Suprapubic skin (tissue), 4 donors: ENCODE measurements around the gene AGPAT2. TPM values are rescaled to one million over a fixed set of nuclear protein-coding genes. Genes with fewer than 3 reads are reported as not detected.

Source experiments
- DNase-seq, 2 donors: peaks; one replicate each; pipeline ENCODE4 v3.0.0-alpha.2; 2019; ENCODE audit warnings: low spot score in 2 of 2
- H3K27ac ChIP-seq: fragments of 200-600 bp; sonication (generic); one replicate; pipeline ENCODE4 v1.5.1; 2019
- H3K27me3 ChIP-seq: fragments of 200-600 bp; sonication (generic); one replicate; pipeline ENCODE4 v1.5.1; 2019
- H3K36me3 ChIP-seq: fragments of 200-600 bp; sonication (generic); one replicate; pipeline ENCODE4 v1.5.1; 2019
- H3K4me1 ChIP-seq: fragments of 200-600 bp; sonication (generic); one replicate; pipeline ENCODE4 v1.5.1; 2019
- H3K4me3 ChIP-seq: fragments of 200-600 bp; sonication (generic); one replicate; pipeline ENCODE4 v1.5.1; 2019; ENCODE audit warnings: mild to moderate bottlenecking
- H3K9me3 ChIP-seq: fragments of 200-600 bp; sonication (generic); one replicate; pipeline ENCODE4 v1.5.1; 2019
- EP300 ChIP-seq: sonication (generic); formaldehyde crosslinking; IDR thresholded peaks from one replicate; pipeline ENCODE4 v1.6.1; 2017; ENCODE audit warnings: antibody characterized with exemption
- POLR2A ChIP-seq, 2 donors: fragments of 450-650 bp; IDR thresholded peaks; one replicate each; pipeline ENCODE4 v1.6.1; 2017; ENCODE audit warnings: antibody characterized with exemption in 2 of 2, mild to moderate bottlenecking in 2 of 2, moderate library complexity in 2 of 2
- POLR2AphosphoS5 ChIP-seq, 3 donors: sonication (generic); formaldehyde crosslinking; IDR thresholded peaks; one replicate each; pipeline ENCODE4 v1.6.1; 2017; ENCODE audit warnings: antibody characterized with exemption in 3 of 3
- WGBS: methylation state at CpG from one replicate; pipeline ENCODE4 v1.1.5; 2018; 5-methylcytosine and 5-hydroxymethylcytosine counted together
- total RNA-seq, 4 donors: library from RNA; depleted of rRNA; stranded (reverse); fragments of >200 nt; gene quantifications; one replicate each; pipeline ENCODE4 v1.1.0, GENCODE V29; 2016
- TF ChIP-seq, protein P1 (sequence below), 2 donors: fragments of 200-600 bp in 1 of 2; fragments of 450-650 bp in 1 of 2; sonication (generic) in 1 of 2; IDR thresholded peaks; one replicate each; pipeline ENCODE4 v1.5.1; 2016 to 2019; ENCODE audit warnings: antibody characterized with exemption in 2 of 2, mild to moderate bottlenecking in 1 of 2, moderate library complexity in 1 of 2

AGPAT2 gene
- total RNA-seq, 4 donors from 2014 or later: 43.5 to 73.2 (median 63.5) TPM

GRCh38 chr9:136726631-136727191 is 39.5 kb upstream of the AGPAT2 start:
- H3K9me3 ChIP-seq: no peaks in the 10 kb centered on the region
- TF ChIP-seq, protein P1, sequence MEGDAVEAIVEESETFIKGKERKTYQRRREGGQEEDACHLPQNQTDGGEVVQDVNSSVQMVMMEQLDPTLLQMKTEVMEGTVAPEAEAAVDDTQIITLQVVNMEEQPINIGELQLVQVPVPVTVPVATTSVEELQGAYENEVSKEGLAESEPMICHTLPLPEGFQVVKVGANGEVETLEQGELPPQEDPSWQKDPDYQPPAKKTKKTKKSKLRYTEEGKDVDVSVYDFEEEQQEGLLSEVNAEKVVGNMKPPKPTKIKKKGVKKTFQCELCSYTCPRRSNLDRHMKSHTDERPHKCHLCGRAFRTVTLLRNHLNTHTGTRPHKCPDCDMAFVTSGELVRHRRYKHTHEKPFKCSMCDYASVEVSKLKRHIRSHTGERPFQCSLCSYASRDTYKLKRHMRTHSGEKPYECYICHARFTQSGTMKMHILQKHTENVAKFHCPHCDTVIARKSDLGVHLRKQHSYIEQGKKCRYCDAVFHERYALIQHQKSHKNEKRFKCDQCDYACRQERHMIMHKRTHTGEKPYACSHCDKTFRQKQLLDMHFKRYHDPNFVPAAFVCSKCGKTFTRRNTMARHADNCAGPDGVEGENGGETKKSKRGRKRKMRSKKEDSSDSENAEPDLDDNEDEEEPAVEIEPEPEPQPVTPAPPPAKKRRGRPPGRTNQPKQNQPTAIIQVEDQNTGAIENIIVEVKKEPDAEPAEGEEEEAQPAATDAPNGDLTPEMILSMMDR (IDR thresholded peaks at IDR 0.05): peak in 1 of 2 donors; percentile 46
- no peak for TF ChIP-seq POLR2A (IDR thresholded peaks at IDR 0.05)
- no peak for TF ChIP-seq EP300
- no peak for TF ChIP-seq POLR2AphosphoS5 (IDR thresholded peaks at IDR 0.05)
- peak overlapping the region; percentile 49 for H3K27ac ChIP-seq
- no peak for DNase-seq
- H3K4me3 ChIP-seq: peak overlapping the region; percentile 92
- peaks cover 65% of the 10 kb centered on the region for H3K4me1 ChIP-seq
- H3K36me3 ChIP-seq: peaks cover 46% of the 10 kb centered on the region
- 23% methylated on average over 18 of the region's 18 CpGs for WGBS
- H3K27me3 ChIP-seq: no peaks in the 10 kb centered on the region

- Histone ChIP-seq H3K4me1 (peaks cover 70% of the 10 kb centered on the region), H3K9me3 (no peaks in the 10 kb centered on the region), H3K36me3 (peaks cover 48% of the 10 kb centered on the region), H3K4me3 (peak overlapping the region; percentile 92), H3K27ac (peak overlapping the region; percentile 49), H3K27me3 (no peaks in the 10 kb centered on the region)
- no peak for TF ChIP-seq EP300
- TF ChIP-seq POLR2AphosphoS5 (IDR thresholded peaks at IDR 0.05): no peak
- 51% methylated on average over 7 of the region's 16 CpGs for WGBS
- DNase-seq: no peak
Observed at GRCh38 chr9:136726118-136726517, 38.9 kb upstream of the AGPAT2 start.

GRCh38 chr9:136725612-136726011 is 38.4 kb upstream of the AGPAT2 start:
- Histone ChIP-seq H3K27ac (peak overlapping the region; percentile 49), H3K4me3 (peak overlapping the region; percentile 92), H3K36me3 (peaks cover 48% of the 10 kb centered on the region), H3K27me3 (no peaks in the 10 kb centered on the region), H3K4me1 (peaks cover 75% of the 10 kb centered on the region), H3K9me3 (no peaks in the 10 kb centered on the region)
- WGBS: 62% methylated on average over 10 of the region's 10 CpGs
- DNase-seq: no peak
- no peak for TF ChIP-seq POLR2A (IDR thresholded peaks at IDR 0.05)
- TF ChIP-seq EP300: no peak
- TF ChIP-seq, protein P1 (IDR thresholded peaks at IDR 0.05): no peak
- TF ChIP-seq POLR2AphosphoS5 (IDR thresholded peaks at IDR 0.05): no peak

GRCh38 chr9:136724772-136725171 is 37.5 kb upstream of the AGPAT2 start:
- no peak for TF ChIP-seq POLR2AphosphoS5 (IDR thresholded peaks at IDR 0.05)
- TF ChIP-seq, protein P1 (IDR thresholded peaks at IDR 0.05): no peak
- TF ChIP-seq EP300: no peak
- no peak for TF ChIP-seq POLR2A (IDR thresholded peaks at IDR 0.05)
- Histone ChIP-seq H3K36me3 (peaks cover 48% of the 10 kb centered on the region), H3K9me3 (no peaks in the 10 kb centered on the region), H3K27ac (no peak overlapping the region), H3K27me3 (no peaks in the 10 kb centered on the region), H3K4me1 (peaks cover 82% of the 10 kb centered on the region), H3K4me3 (no peak overlapping the region)
- 71% methylated on average over 7 of the region's 7 CpGs for WGBS
- no peak for DNase-seq

DNA sequence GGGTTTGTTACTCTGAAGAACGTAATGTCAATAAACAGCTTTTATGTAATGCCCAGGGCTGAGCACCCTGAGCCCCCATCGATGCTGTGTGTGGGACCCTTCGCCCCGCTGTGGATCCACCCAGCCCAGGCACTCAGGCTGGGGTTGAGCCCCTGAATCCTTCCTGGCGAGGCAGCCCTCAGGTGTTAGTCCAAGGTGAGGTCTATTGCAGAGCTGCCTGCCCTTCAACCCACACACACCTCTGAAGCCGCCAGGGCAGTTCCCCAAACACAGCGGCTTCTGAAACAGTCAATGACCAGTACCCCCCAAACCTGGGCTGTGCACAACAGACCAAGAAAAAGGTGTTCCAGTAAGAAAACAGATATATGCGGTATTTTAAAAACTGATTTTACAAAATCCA is 36.7 kb upstream of the AGPAT2 start:
- H3K4me1 ChIP-seq: peaks cover 83% of the 10 kb centered on the region
- H3K36me3 ChIP-seq: peaks cover 48% of the 10 kb centered on the region
- no peak overlapping the region for H3K4me3 ChIP-seq
- TF ChIP-seq POLR2A (IDR thresholded peaks at IDR 0.05) (no peak), EP300 (no peak)
- H3K27ac ChIP-seq: no peak overlapping the region
- no peak for DNase-seq
- 97% methylated on average over 8 of the region's 8 CpGs for WGBS
- no peaks in the 10 kb centered on the region for H3K9me3 ChIP-seq
- no peaks in the 10 kb centered on the region for H3K27me3 ChIP-seq

DNA sequence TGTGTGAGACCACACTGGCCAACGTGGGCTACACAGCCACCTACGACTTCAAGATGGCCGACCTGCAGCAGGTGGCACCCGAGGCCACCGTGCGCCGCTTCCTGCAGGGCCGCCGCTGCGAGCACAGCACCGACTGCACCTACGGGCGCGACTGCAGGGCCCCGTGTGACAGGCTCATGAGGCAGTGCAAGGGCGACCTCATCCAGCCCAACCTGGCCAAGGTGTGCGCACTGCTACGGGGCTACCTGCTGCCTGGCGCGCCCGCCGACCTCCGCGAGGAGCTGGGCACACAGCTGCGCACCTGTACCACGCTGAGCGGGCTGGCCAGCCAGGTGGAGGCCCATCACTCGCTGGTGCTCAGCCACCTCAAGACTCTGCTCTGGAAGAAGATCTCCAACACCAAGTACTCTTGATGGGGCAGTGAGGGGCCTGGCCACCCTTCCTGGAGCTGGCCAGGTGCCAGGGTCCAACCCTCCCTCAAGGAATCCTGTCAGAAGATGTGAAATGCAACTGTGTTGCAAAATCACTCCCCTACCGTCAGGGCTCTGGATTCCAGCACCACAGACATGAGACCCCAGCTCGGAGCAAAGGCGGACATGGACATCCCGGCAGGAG is 36.2 kb upstream of the AGPAT2 start:
- WGBS: 89% methylated on average over 3 of the region's 32 CpGs
- peaks cover 48% of the 10 kb centered on the region for H3K36me3 ChIP-seq
- H3K27me3 ChIP-seq: no peaks in the 10 kb centered on the region
- TF ChIP-seq, protein P1 (IDR thresholded peaks at IDR 0.05): no peak
- TF ChIP-seq POLR2AphosphoS5 (IDR thresholded peaks at IDR 0.05) (no peak), EP300 (no peak), POLR2A (IDR thresholded peaks at IDR 0.05) (no peak)
- H3K4me1 ChIP-seq: peaks cover 78% of the 10 kb centered on the region
- no peak overlapping the region for H3K27ac ChIP-seq
- no peak overlapping the region for H3K4me3 ChIP-seq
- no peaks in the 10 kb centered on the region for H3K9me3 ChIP-seq
- DNase-seq: no peak
